Measurements from ENCODE around the gene RNF149. TPM values are rescaled to one million over a fixed set of nuclear protein-coding genes. Genes with fewer than 3 reads are reported as not detected.

Gene RNF149
- total RNA-seq, 1 experiment from 2014 or later, result 9.3 TPM

- DNase-seq (ENCODE audit: low read depth), result no peak
Observed at GRCh38 chr2:101231240-101231639, 77.3 kb downstream of the RNF149 start.

DNA sequence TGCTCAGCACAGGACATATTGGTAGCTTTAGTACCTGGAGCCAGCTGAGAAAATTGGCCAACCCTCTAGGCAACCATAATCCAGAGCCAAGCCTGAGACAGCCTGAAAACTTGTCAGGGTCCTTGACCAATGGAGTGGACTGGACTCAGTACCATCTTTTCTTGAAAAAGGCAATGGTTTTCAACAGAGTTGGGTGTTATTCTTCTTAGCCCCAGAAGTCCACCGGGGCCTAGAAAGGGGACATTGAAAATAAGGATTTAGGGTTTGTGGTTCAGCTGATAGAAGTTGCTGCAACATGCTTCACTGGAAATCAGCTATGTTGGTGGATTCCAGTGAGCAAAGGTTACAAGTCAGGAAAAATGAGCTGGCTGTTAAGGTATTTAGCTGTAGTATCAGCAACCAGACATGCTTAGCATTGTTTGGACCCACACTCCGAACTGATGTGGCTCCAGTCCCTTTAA is 77.9 kb downstream of the RNF149 start:
- DNase-seq (ENCODE audit: low read depth), result peak; percentile 63

Other genes starting within 250 kb of the RNF149 start
- gene TBC1D8, start 157.3 kb downstream of the RNF149 start, total RNA-seq (2014; rRNA removed; shearing (Covaris generic)), result 5.1 and 9.3 TPM in 2 replicates
- 43.1 and 57.1 TPM in 2 replicates for gene CNOT11, start 55.8 kb downstream of the RNF149 start, total RNA-seq (2014; rRNA removed; shearing (Covaris generic))
- 0.15 and 0.86 TPM in 2 replicates for gene CREG2, start 78.8 kb upstream of the RNF149 start, total RNA-seq (2014; rRNA removed; shearing (Covaris generic))
- gene RFX8, start 166.4 kb upstream of the RNF149 start, total RNA-seq (2014; rRNA removed; shearing (Covaris generic)), result not detected in 2 replicates